ENCODE results near the gene PRPF6.

DNA sequence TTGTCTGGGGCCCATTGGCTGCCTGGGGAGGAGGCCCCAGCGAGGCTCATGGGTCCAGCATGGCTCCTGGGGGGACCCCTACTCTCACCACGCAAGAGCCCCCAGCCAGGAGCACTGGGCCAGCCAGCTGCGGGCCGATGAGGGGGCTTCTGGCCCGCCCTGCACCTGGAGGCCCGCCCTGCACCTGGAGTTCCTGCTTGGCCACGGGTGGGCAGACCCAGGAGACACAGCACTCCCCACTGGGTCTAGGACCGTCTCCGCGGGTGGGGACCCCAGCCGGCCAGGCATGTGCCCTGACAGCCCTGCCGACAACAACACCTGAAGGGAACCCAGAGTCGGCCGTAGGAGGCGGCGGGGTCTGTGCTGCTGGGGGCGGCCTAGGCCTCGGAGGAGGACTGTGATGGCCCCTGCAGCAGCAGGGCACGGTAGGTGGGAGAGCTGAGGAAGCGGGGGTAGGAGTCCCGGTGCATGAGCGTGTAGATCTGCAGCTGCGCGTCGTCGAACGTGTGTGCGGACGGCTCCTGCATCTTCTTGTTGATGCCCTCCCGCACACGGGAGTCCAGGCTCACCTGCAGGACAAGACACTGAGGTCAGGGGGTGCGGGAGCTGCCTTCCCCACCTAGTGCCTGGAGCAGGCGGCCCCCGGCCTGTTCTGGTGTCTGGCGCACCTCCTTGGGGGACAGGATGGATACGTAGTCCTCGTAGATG is 92.7 kb downstream of the PRPF6 start:
- no peak for TF ChIP-seq POLR2A (IDR thresholded peaks at IDR 0.05)
- TF ChIP-seq, protein P1, sequence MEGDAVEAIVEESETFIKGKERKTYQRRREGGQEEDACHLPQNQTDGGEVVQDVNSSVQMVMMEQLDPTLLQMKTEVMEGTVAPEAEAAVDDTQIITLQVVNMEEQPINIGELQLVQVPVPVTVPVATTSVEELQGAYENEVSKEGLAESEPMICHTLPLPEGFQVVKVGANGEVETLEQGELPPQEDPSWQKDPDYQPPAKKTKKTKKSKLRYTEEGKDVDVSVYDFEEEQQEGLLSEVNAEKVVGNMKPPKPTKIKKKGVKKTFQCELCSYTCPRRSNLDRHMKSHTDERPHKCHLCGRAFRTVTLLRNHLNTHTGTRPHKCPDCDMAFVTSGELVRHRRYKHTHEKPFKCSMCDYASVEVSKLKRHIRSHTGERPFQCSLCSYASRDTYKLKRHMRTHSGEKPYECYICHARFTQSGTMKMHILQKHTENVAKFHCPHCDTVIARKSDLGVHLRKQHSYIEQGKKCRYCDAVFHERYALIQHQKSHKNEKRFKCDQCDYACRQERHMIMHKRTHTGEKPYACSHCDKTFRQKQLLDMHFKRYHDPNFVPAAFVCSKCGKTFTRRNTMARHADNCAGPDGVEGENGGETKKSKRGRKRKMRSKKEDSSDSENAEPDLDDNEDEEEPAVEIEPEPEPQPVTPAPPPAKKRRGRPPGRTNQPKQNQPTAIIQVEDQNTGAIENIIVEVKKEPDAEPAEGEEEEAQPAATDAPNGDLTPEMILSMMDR (IDR thresholded peaks at IDR 0.05), result no peak

Measured in suprapubic skin (tissue), 3 donors.